Keratinocyte (primary cell): ENCODE results near the gene RTEL1. TPM values are rescaled to one million over a fixed set of nuclear protein-coding genes. Genes with fewer than 3 reads are reported as not detected.

Source experiments
- DNase-seq: peaks from one replicate; pipeline ENCODE4 v3.0.0-alpha.2; 2011; ENCODE audit warnings: low read depth, missing footprints, low spot score
- FAIRE-seq: peaks from 2 replicates; lab custom pipeline; 2011; peaks lifted over from hg19 to GRCh38; lab: Jason Lieb, UNC
- H2AFZ ChIP-seq: 2 replicates; pipeline ENCODE4 v1.6.0; 2012; ENCODE audit warnings: low read length, control low read depth, inconsistent platforms; ENCODE audit not compliant: control insufficient read depth
- H3K27ac ChIP-seq: 2 replicates; pipeline ENCODE4 v1.5.1; 2011; ENCODE audit warnings: low read length; ENCODE audit not compliant: control insufficient read depth, insufficient read depth
- H3K27me3 ChIP-seq: 3 replicates; pipeline ENCODE4 v1.6.0; 2011; ENCODE audit warnings: low read length; ENCODE audit not compliant: control insufficient read depth, insufficient read depth; ENCODE audit errors: extremely low read depth
- H3K36me3 ChIP-seq, 2 experiments: 2 replicates in 1 of 2; 3 replicates in 1 of 2; pipeline ENCODE4 v1.5.1; 2011; ENCODE audit warnings: low read length in 2 of 2, mild to moderate bottlenecking in 1 of 2; ENCODE audit not compliant: control insufficient read depth in 2 of 2, insufficient read depth in 2 of 2; ENCODE audit errors: extremely low read depth in 1 of 2
- H3K4me1 ChIP-seq: 3 replicates; pipeline ENCODE4 v1.5.1; 2011; ENCODE audit warnings: low read length; ENCODE audit not compliant: control insufficient read depth, insufficient read depth; ENCODE audit errors: extremely low read depth
- H3K4me2 ChIP-seq: 3 replicates; pipeline ENCODE4 v1.6.0; 2011; ENCODE audit warnings: low read depth, low read length; ENCODE audit not compliant: control insufficient read depth, insufficient read depth; ENCODE audit errors: extremely low read depth
- H3K4me3 ChIP-seq, 3 experiments: fragments of 200-600 bp in 1 of 3; sonication (generic) in 1 of 3; 2 replicates in 2 of 3; 3 replicates in 1 of 3; pipeline ENCODE4 v1.5.1; 2011 to 2016; ENCODE audit warnings: low read length in 3 of 3, mild to moderate bottlenecking in 3 of 3, control low read depth in 2 of 3, inconsistent platforms in 1 of 3, low read depth in 1 of 3, mixed read lengths in 1 of 3, mixed run types in 1 of 3, moderate library complexity in 1 of 3; ENCODE audit not compliant: control insufficient read depth in 2 of 3, insufficient read depth in 2 of 3; ENCODE audit errors: extremely low read depth in 1 of 3
- H3K79me2 ChIP-seq: 2 replicates; pipeline ENCODE4 v1.6.0; 2012; ENCODE audit warnings: low read length; ENCODE audit not compliant: control insufficient read depth, insufficient read depth
- H3K9ac ChIP-seq: 3 replicates; pipeline ENCODE4 v1.6.0; 2011; ENCODE audit warnings: low read length; ENCODE audit not compliant: control insufficient read depth, insufficient read depth; ENCODE audit errors: extremely low read depth
- H3K9me1 ChIP-seq: 3 replicates; pipeline ENCODE4 v1.6.0; 2011; ENCODE audit warnings: low read length; ENCODE audit not compliant: control insufficient read depth, insufficient read depth; ENCODE audit errors: extremely low read depth
- H3K9me3 ChIP-seq: 2 replicates; pipeline ENCODE4 v1.5.1; 2012; ENCODE audit warnings: low read depth, low read length; ENCODE audit not compliant: control insufficient read depth
- H4K20me1 ChIP-seq: 3 replicates; pipeline ENCODE4 v1.6.0; 2011; ENCODE audit warnings: low read length; ENCODE audit not compliant: control insufficient read depth, insufficient read depth; ENCODE audit errors: extremely low read depth
- EZH2 ChIP-seq: IDR thresholded peaks from one replicate; pipeline ENCODE4 v1.6.1; 2012; ENCODE audit warnings: inconsistent platforms, mild to moderate bottlenecking, low read length, moderate library complexity
- dilution Hi-C: fragments of 300-500 bp; cut with MboI; formaldehyde crosslinking; loops from one replicate; pipeline ENCODE4 v1.7.0; 2020; ENCODE audit warnings: low sequenced_read_pairs; ENCODE audit not compliant: extremely low pct_ligation_motif_present
- polyA plus RNA-seq, 5 experiments: library from polyadenylated mRNA; depleted of rRNA in 3 of 5; stranded (reverse) in 3 of 5; stranded (forward) in 1 of 5; unstranded in 1 of 5; fragments of >200 nt; gene quantifications; 1 replicate in 1 of 5; 2 replicates in 3 of 5; 3 replicates in 1 of 5; pipeline versions ENCODE4 v1.2.1 to v1.2.3, GENCODE V29; 2011 to 2012; ENCODE audit warnings: missing spikeins in 2 of 5, low read depth in 1 of 5, low replicate concordance in 1 of 5
- TF ChIP-seq, protein P1 (sequence below), 3 experiments: IDR thresholded peaks in 1 of 3; conservative IDR thresholded peaks in 1 of 3; optimal IDR thresholded peaks in 1 of 3; 2 replicates in 2 of 3; 3 replicates in 1 of 3; pipeline versions ENCODE3 to v1.5.1; 2011; ENCODE audit warnings: low read length in 3 of 3, mild to moderate bottlenecking in 3 of 3, moderate library complexity in 2 of 3, control low read depth in 1 of 3, inconsistent platforms in 1 of 3; ENCODE audit not compliant: insufficient read depth in 2 of 3; ENCODE audit errors: extremely low read depth in 1 of 3

The RTEL1 gene
- polyA plus RNA-seq, 1 donor (not counting 4 experiments of a cell fraction or from before 2014, with no cell fraction given), result 12.4 TPM

DNA sequence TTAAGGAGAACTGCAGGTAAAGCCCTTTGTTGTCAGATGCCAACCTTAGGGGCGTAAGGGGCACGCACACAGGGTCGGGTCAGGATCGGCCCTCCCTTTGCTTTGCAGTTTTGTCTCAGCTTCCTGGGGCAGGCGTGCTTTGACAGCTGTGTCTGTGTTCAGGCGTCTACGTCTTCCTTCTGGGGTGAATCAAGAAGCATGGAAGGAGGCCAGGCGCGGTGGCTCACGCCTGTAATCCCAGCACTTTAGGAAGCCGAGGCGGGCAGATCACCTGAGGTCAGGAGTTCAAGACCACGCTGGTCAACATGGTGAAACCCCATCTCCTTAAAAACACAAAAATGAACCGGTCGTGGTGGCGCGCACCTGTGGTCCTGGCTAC is 51.0 kb downstream of the RTEL1 start:
- no peak overlapping the region for H2AFZ ChIP-seq
- no peaks in the 10 kb centered on the region for H3K9me3 ChIP-seq
- no peak for TF ChIP-seq EZH2
- TF ChIP-seq, protein P1, sequence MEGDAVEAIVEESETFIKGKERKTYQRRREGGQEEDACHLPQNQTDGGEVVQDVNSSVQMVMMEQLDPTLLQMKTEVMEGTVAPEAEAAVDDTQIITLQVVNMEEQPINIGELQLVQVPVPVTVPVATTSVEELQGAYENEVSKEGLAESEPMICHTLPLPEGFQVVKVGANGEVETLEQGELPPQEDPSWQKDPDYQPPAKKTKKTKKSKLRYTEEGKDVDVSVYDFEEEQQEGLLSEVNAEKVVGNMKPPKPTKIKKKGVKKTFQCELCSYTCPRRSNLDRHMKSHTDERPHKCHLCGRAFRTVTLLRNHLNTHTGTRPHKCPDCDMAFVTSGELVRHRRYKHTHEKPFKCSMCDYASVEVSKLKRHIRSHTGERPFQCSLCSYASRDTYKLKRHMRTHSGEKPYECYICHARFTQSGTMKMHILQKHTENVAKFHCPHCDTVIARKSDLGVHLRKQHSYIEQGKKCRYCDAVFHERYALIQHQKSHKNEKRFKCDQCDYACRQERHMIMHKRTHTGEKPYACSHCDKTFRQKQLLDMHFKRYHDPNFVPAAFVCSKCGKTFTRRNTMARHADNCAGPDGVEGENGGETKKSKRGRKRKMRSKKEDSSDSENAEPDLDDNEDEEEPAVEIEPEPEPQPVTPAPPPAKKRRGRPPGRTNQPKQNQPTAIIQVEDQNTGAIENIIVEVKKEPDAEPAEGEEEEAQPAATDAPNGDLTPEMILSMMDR (optimal IDR thresholded peaks at IDR 0.05 in 1 of 3, IDR thresholded peaks at IDR 0.05 in 1 of 3, conservative IDR thresholded peaks at IDR 0.05 in 1 of 3; ENCODE audit: extremely low read depth in 1 of 3, insufficient read depth in 2 of 3, low read length in 3 of 3), result no peak
- peaks cover 4% of the 10 kb centered on the region for H4K20me1 ChIP-seq
- H3K79me2 ChIP-seq, result peaks cover 82% of the 10 kb centered on the region
- no peak for DNase-seq
- H3K36me3 ChIP-seq, result peaks cover 21 to 29% of the 10 kb centered on the region in 2 experiments
- peak overlapping the region; percentile 80 for H3K4me2 ChIP-seq
- peaks cover 21% of the 10 kb centered on the region for H3K4me1 ChIP-seq
- H3K9ac ChIP-seq, result no peak overlapping the region
- no peak for FAIRE-seq
- dilution Hi-C loops, result no loop called here
- no peaks in the 10 kb centered on the region for H3K9me1 ChIP-seq
- peak overlapping the region; percentile 77 to 81 (median 79) for H3K4me3 ChIP-seq
- no peak overlapping the region for H3K27ac ChIP-seq
- no peaks in the 10 kb centered on the region for H3K27me3 ChIP-seq

DNA sequence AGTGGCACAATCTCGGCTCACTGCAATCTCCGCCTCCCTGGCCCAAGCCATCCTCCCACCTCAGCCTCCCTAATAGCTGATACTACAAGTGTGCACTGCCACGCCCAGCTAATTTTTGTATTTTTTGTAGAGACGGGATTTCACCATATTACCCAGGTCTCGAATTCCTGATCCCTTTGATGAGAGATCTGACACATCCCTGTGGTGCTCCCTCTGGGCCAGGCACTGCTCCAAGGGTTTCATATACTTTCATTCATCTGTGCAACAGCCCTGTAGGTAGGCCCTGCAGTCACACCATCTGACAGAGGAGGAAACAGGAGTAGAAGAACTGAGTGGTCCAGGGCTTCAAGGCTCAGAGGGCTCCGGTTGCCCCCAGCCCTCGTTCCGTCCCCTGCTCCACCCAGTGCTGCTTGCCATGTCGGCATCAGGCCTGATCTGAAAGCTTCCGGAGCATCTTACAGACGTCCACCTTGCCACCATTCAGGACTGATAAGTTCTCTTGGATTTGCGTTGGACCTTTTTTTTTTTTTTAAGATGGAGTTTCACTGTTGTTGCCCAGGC is 53.1 kb downstream of the RTEL1 start:
- peaks cover 84% of the 10 kb centered on the region for H3K79me2 ChIP-seq
- H3K36me3 ChIP-seq, result peaks cover 12 to 14% of the 10 kb centered on the region in 2 experiments
- no peak overlapping the region for H3K4me2 ChIP-seq
- H3K9ac ChIP-seq, result no peak overlapping the region
- H3K4me3 ChIP-seq, result no peak overlapping the region
- no peaks in the 10 kb centered on the region for H3K27me3 ChIP-seq
- H3K4me1 ChIP-seq, result peaks cover 17% of the 10 kb centered on the region
- no peaks in the 10 kb centered on the region for H3K9me3 ChIP-seq
- dilution Hi-C loops, result no loop called here
- TF ChIP-seq, protein P1 (optimal IDR thresholded peaks at IDR 0.05 in 1 of 3, IDR thresholded peaks at IDR 0.05 in 1 of 3, conservative IDR thresholded peaks at IDR 0.05 in 1 of 3; ENCODE audit: extremely low read depth in 1 of 3, insufficient read depth in 2 of 3, low read length in 3 of 3), result no peak
- TF ChIP-seq EZH2, result no peak
- no peak for DNase-seq
- H2AFZ ChIP-seq, result no peak overlapping the region
- H3K27ac ChIP-seq, result no peak overlapping the region
- no peaks in the 10 kb centered on the region for H3K9me1 ChIP-seq
- no peak for FAIRE-seq
- no peaks in the 10 kb centered on the region for H4K20me1 ChIP-seq
